ENCODE data around the gene DLGAP1.
"Not testable (repeated sequence)": the region's sequence is repeated elsewhere in the genome, so short reads cannot be mapped to it uniquely, and the experiment has no call there.

Gene DLGAP1

DNA sequence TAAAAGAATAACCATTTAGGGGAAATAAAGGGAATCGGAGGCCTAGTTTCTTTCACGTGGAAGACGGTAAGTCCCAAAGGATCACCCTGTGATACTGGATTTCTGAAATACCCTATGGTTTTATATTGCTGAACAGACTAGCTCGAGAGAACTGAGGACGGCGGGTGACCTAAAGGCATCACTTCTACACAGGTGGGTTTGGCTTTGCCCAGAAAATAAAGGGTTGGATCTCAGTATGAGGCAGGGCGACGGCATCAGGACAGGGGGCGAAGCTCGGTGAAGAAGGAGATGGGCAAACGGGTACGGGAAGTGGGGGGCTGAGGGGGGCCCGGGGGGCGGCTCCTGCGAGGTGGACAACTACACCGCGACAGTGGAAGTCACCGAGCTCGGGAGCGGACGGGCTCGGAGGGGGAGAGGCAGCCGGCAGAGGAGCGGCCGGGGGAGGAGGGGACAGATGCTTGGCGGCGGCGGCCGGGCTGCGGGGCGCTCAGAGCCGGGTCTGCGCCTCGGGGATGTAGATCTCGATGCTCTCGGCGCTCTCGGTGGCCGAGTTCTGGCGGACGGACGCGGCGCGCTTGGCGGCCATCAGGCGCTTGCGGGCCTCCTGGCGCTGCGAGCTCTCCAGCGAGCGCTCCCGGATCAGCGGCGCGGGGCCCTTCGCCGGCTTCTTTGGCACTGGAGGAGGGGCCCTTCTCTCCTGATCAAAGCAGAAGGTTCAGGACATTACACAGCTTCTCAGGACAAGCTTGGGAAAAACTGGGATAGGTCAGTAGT lies 956.2 kb downstream of the DLGAP1 start:
- no peak for DNase-seq (ENCODE audit: low read depth in 2 of 2)

DNA sequence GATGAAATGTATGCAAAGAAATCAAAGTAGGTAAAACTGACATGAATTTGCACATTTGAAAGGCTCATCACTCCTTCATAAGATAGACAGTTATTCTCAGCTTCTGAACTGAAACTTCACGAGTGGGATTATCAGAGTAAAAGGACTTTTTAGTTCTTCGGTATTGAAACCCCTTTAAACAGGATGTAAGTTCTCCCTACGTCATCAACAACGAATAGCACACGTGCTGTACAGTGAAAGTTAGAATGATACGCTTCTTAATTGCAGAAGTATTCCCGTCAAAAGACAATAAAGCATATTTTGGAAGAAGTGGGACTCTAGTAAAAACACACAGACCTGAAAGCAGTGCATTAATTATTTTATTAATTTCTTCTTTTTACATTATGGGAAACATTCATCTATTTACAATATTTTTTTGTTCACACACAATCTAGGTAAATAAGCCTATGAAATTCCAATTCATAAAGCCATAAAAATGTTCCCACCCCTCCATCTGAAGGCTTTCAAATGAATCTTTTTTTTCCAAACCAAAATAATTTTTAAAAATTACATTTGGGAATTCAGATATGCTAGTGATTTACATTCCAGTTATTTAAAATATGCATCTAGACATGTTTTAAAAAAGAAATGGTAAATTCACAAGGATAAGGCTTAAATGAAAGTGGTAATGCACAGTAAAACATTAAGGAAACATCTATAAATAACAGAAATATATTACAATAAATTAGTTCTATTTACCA lies 959.2 kb downstream of the DLGAP1 start:
- no peak for DNase-seq (ENCODE audit: low read depth in 2 of 2)

DNA sequence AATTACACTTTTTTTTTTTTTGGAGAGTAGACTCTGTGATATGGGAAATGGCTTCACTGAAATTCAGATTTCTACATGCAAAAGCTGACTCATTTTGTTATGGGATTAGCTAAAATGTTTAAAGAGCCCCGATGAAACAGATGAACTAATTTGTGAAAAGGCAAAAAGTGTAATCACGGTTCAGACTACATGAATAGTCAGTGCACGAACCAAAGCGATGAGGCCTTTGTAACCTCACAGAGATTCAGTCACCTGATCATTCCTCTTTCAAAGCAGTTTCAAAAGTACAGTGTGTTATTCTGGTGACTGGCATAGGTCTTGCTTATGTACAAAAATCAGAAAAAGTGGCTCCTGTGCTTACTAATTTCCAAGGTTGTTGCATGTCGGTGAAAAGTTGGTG lies 960.5 kb downstream of the DLGAP1 start:
- DNase-seq (ENCODE audit: low read depth in 2 of 2) = no peak

DNA sequence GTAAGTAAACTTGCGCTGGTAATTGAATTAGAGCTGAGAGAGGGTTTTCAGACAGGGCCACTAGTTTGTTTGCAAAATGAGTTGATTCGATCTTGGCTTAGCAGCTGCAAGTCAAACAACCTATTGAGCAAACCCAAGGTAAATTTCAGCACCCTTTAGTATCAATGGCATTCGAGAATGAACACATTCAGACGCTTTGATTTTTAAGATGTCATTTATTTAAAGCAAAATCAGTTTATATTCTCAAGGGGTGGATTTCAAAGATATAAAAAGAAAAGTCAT lies 960.9 kb downstream of the DLGAP1 start:
- DNase-seq (ENCODE audit: low read depth in 2 of 2) = no peak

DNA sequence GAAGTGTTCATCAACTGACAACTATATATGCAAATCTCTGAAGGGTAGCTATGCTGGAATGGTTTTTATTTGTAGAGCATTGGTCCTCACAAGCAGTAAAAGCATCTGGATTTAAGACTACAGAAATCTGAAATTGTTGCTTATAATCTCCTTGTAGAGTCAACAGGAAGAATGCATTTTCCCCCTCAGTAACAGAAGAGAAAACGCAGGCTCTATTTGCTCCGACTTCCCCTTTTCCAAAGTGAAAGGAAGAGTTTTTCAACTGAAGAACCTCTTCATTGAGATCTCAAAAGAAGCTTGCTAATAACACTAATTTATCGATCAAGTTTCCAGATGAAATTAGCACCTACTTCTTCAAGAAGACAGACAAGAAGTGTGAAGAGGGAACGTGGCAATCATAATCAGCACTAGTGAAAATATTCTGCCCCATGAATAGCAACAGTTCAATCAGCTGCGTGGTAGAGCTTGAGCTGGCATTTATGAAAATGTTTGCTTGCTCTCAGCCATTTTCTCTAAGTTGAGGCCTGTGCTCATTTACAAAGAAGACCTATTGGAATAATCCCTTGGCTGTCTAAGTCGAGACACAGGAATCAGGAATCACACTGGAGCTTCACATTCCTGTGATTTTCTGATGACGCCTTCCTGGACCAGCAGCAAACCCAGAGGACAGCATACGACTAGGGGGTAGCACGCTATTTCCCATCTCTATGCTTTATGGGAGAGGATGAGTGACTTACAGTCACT lies 961.4 kb downstream of the DLGAP1 start:
- DNase-seq (ENCODE audit: low read depth in 2 of 2) = no peak

DNA sequence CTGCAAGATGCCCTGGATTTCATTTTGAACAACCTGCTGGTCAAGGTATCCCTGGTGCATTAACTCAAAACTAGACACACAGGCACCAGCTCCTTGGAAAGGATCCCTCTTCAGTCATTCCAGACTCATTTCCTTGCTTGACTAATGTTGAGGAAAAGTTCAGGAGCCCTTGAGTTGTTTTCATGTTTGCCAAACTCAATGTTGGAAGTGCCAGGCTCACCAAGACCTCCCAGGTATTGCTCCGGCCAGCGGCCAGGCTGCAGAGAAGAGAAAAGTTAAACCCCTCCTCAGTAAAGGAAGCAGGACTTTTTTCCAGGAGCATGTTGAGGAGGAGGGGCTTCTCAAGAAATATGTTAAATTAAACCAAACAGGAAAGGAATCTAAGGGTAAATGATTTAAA lies 962.4 kb downstream of the DLGAP1 start:
- no peak for DNase-seq (ENCODE audit: low read depth in 2 of 2)

DNA sequence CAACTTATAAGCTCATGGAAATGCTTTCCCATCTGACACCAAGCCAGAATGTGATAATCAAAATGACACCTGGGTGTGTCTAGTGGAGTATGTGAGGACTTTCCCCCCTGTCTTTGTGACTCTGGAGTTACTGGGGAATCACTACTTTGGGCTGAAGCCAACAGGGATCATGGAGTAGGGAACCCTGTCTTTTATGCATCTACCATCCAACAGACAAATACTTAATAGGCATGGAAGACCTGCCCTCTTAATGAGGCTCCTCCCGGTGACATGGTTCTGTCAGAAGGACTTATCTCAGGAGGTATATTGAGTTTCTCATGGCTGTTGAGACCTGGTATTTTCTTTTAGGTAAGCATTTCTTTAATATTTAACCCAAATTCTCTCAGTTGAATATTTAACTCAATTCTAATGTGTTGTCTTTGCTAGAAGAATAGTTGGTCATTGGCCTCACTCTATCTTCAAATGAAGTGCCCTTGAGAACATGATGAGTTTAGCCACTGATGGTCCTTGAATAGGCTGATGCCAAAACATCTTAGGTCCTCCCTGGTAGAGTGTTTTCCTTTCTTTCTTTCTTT lies 963.0 kb downstream of the DLGAP1 start:
- no peak for DNase-seq (ENCODE audit: low read depth in 2 of 2)

DNA sequence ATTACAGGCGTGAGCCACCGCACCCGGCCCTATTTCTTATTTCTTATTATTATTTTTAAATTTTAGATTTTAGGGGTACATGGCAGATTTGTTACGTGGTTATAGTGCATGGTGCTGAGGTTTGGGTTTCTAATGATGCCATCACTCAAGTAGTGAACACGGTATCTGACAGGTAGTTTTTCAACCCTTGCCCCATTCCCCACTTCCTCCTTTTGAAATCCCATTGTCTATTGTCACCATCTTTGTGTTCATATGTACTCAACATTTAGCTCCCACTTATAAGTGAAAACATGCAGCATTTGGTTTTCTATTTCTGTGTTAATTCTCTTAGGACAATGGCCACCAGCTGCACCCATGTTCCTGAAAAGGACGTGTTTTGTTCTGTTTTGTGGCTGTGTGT lies 965.6 kb downstream of the DLGAP1 start:
- DNase-seq (ENCODE audit: low read depth in 2 of 2) = no peak

DNA sequence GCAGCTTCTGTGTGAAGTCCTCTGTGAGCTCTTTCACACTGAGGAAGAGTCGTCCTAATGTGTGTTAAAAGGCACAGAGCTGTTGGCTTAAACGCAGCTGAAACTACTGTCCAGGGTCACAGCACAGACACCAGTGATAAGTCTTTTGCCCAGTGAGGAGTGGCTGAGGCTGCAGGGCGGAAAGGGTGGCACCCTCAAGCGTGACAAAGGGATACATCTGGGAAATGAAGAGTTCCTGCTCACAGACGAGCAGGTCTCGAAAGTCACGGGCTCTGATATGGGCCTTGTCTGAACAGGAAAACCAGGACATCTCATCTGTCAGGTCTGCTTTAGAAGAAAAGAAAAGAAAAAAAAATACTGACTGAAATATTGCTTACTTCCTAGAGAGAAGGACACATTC lies 968.6 kb downstream of the DLGAP1 start:
- DNase-seq (ENCODE audit: low read depth in 2 of 2) = no peak

DNA sequence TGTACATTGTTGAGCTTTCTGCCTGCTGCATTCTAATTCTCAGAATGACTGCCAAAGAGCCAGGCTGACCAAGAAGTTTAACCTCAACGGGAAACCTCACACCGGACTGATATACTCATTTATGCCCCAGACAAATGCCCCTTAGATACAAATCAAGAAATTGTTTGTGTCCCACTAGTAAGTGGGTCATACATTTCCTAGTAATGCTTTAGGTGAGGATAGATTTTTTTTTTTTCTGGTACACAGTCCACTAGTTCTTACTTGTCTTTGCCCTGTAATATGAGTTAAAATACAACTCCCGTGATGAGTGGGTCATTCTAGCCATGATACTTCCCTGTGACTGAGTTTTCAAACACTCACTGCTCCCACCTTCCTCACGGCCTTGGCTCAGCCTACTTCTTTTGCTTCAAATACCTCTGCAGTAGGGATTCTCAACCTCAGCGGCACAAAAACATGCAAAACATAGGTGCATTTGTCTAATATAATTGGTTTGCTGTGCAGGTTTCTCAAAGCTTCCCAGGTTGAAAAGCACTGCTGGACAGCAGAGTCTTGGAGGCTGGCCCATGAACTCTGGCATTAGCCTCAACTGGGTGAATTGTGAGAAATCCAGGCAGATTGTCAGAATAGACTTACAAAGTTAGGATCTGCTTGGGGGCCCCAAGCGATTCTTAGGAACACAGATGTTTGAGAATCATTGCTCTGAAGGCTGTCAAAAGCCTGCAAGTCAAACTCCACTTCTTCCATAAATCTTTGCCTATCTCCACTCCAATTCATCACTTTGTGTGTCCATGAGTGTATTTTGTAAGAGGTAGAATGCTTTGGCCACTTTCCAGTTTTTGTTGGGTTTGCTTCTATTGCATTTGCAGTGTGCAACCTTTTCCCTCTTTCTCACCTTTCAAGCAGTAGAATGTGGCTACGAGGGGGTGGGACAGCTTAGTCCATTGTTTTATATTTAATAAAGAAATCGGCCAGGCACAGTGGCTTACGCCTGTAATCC lies 969.7 kb downstream of the DLGAP1 start:
- DNase-seq (ENCODE audit: low read depth in 2 of 2) = no peak

DNA sequence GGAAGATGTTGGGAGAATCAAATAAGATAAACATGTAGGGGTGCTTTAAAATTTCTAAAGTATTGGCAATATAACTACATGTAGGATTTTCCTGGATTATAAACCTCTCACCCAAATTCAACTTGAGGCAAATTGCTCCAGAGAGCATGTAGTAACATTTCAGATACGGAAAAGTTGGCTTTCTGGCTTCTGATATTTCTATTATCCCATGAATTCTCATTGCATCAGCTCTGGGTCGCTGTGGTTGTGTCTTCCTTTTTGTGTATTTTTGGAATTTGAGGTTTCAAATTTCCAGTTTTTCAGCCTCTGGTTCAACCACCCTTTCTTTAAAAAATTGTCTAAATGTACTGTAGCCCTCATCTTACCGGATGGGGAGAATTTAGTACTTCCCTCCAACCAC lies 972.8 kb downstream of the DLGAP1 start:
- no peak for DNase-seq (ENCODE audit: low read depth in 2 of 2)

DNA sequence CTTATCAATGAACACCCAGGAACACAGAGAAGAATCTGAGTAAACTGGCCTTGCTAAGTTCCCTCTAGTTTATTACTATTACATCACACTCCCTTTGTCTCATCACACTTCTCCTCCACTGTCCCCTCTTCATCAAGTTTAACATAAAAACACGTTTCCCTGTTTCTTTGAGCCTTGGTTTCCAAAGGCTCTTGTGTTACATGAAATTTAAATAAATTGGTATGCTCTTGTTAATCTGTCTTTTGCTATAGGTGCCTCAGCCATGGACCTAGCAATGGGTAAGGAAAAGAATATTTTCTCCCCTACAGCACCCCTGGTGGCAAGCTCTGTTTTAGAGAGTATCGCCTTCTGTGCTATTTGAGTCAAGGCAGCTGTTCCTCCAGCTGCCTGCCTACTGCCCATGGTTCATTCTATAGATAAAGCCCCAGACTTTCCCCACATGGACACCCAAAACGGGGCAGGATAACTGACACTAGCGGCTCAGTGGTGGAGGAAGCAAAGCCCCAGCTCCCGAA lies 973.4 kb downstream of the DLGAP1 start:
- DNase-seq (ENCODE audit: low read depth in 2 of 2) = no peak

DNA sequence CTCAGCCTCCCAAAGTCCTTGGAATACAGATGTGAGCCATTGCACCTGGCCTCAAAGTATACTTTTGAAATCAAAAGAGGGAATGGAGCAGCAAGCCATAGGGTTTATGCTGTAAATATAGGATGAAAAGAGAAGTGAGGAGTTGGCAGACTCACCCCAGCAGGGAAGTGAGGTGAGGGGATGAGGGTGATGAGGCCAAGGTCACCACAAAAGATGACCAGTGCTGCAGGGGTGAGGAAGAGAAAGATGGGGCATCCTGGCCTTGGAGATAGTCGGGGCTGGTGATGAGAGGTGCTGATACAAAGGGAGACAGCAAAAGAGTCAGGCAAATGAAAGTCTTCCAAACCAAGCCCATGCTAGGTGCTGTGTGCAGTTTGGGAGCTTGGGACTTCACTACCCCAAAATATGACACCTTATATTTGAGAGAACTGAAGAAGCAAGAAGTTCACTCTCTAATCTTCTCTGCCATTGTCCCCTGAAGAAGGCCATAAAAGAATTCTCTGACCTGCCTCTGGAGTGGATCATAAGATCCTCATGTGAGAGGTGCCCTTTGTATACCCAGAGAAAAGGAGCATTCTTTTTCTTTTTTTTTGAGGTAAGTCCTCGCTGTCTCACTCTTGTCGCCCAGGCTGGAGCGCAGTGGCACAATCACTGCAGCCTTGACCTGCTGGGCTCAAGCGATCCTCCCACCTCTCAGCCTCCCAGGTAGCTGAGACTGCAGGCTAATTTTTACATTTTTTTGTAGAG lies 974.1 kb downstream of the DLGAP1 start:
- DNase-seq (ENCODE audit: low read depth in 2 of 2) = no peak

DNA sequence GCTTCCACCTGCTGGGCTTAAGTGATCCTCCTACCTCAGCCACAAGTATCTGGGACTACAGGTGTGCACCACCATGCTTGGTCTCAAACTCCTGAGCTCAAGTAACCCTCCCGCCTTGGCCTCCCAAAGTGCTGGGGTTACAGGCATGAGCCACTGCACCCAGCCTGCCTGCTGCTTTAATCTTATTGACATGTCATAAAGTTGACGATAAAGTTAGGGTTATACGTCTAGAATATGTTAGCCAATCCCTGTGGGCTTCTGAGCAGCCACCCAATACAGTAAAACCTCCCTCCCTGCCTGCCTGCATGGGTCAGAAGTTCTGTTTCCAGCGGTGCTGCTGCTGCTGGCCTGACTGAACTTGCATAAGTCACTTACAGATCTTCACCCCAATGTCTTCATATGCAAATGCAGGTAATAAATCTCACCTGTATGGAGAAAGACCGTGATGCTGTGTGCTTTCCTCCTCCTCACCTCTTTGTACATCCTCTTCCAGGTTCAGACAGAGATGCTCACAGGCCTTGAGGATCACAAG lies 975.1 kb downstream of the DLGAP1 start:
- no peak for DNase-seq (ENCODE audit: low read depth in 2 of 2)

DNA sequence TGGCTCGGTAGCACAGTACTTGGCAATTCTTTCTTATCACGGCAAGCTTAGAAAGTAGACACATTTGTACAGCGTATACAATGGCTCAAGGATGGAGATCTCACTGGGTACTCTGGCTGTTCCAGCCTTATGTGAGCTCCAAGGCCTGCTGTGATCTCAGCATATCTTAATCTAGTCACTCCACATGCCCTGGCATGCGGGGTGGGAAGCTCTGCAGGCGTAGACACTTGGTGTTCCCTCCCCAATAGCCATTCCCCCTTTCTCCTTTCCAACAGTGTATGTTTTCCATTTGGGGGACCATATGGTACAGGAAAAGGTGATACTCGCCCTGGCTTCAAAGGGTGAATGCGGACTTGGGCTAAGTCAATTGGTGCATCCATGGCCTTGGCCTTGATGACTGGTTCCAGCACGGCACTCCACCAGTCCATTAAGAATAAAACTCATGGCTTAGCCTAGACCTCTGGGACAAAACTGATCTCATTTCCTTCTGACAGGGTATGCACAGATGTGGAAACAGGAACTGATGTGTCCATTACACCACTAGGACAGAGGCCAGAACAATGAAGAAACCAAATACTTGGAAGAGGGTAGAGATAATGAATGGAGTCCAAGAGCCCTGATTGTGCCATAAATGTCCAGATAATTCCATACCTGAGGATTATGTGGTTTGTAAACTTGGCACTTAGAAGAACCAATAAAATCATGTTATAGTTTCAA lies 976.7 kb downstream of the DLGAP1 start:
- DNase-seq (ENCODE audit: low read depth in 2 of 2) = no peak

DNA sequence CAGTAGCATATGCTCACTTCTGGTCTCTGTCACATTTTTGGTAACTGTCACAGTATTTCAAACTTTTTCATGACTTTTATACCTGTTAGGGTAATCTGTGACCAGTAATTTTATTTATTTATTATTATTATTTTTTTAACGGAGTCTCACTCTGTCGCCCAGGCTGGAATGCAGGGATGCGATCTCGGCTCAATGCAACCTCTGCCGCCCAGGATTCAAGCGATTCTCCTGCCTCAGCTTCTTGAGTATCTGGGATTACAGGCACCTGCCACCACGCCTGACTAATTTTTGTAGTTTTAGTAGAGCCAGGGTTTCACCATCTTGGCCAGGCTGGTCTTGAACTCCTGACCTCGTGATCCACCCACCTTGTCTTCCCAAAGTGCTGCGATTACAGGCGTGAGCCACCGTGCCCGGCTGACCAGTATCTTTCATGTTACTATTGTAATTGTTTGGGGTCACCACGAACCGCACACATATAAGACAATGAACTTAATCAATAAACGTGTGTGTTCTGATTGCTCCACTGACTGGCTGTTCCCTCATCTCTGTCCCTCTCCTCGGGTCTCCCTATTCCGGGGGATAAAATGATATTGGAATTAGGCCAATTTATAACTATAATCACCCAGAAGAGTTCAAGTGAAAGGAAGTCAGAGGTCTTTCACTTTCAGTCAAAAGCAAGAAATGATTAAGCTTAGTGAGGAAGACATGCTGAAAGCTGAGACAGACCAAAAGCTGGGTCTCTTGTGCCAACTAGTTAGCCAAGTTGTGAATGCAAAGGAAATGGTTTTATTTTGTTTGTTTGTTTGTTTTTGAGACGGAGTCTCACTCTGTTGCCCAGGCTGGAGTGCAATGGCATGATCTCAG lies 982.2 kb downstream of the DLGAP1 start:
- no peak for DNase-seq (ENCODE audit: low read depth in 2 of 2)

DNA sequence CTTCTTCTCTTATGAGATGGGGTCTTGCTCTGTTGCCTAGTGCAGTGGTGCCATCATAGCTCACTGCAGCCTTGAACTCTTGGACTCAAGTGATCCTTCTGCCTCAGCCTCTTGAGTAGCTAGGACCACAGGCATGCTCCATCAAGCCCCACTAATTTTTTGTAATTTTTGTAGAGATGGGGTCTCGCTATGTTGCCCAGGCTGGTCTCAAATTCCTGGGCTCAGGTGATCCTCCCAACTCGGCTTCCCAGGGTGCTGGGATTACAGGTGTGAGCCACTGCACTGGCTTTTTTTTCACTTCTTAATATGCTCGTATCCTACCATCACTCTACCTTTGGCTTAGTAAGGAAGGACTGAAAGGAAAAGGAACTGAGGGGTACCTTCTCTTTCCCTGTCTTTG lies 983.0 kb downstream of the DLGAP1 start:
- not testable (repeated sequence) for DNase-seq (ENCODE audit: low read depth in 2 of 2)

DNA sequence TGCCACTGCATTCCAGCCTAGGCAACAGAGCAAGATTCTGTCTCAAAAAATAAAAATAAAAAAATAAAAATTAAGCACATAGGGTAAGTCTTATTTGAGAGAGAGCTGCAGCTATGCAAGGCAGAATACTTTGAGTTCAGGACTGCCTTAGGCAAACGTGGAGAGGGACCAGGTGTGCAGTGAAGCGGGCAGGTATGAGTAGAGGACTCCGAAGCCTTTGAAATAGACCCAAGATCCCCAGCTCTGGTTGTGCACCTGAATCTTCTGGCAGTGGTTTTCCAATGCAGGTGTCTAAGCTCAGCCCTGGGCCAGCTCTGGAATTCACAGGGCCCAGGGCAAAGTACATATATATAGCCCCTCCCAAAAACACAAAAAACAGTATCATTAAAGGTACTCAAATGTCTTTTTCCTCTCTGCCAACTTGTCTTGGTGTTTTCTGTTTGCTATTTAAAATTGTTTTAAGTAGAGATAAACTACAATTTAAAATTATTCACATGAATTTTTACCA lies 983.9 kb downstream of the DLGAP1 start:
- DNase-seq (ENCODE audit: low read depth in 2 of 2) = no peak

All from stimulated activated CD8-positive, alpha-beta memory T cell treated with anti-CD3 and anti-CD28 coated beads, Interleukin-15, amount 100 ng/mL, for 4 hours (primary cell).